Mucosa of rectum (tissue), 2 donors: Measurements from ENCODE around the gene TOPORS.
A peak's percentile ranks its signal among the peaks of the same experiment; 100 is the strongest.
"Not testable (repeated sequence)": the region's sequence is repeated elsewhere in the genome, so short reads cannot be mapped to it uniquely, and the experiment has no call there.

Experiments used
- H3K27ac ChIP-seq, 2 donors: one replicate each; pipeline ENCODE4 v1.7.0; 2013; ENCODE audit warnings: inconsistent platforms in 2 of 2, low read depth in 2 of 2, low read length in 2 of 2
- H3K27me3 ChIP-seq, 2 donors: one replicate each; pipeline ENCODE4 v1.7.0; 2013; ENCODE audit warnings: low read length in 2 of 2; ENCODE audit not compliant: control insufficient read depth in 2 of 2, insufficient read depth in 2 of 2
- H3K36me3 ChIP-seq, 2 donors: one replicate each; pipeline ENCODE4 v1.7.0; 2013; ENCODE audit warnings: low read length in 2 of 2; ENCODE audit not compliant: control insufficient read depth in 2 of 2, insufficient read depth in 2 of 2
- H3K4me1 ChIP-seq, 2 donors: one replicate each; pipeline ENCODE4 v1.7.0; 2013; ENCODE audit warnings: low read length in 2 of 2, mild to moderate bottlenecking in 1 of 2; ENCODE audit not compliant: control insufficient read depth in 2 of 2, insufficient read depth in 2 of 2
- H3K4me3 ChIP-seq, 2 donors: one replicate each; pipeline ENCODE4 v1.7.0; 2013; ENCODE audit warnings: low read length in 2 of 2
- H3K9ac ChIP-seq, 2 donors: one replicate each; pipeline ENCODE4 v1.7.0; 2013; ENCODE audit warnings: low read length in 2 of 2, low read depth in 1 of 2, mild to moderate bottlenecking in 1 of 2
- H3K9me3 ChIP-seq, 2 donors: one replicate each; pipeline ENCODE4 v1.7.0; 2013; ENCODE audit warnings: low read length in 2 of 2; ENCODE audit not compliant: control insufficient read depth in 2 of 2
- donor health status: healthy.
- donor health status: Normal muscosa, but diverticular disease.

The TOPORS gene

GRCh38 chr9:32545884-32546283 lies 6.5 kb downstream of the TOPORS start:
- Histone ChIP-seq H3K27me3 (no peaks in the 10 kb centered on the region), H3K9ac (no peak overlapping the region), H3K27ac (no peak overlapping the region), H3K9me3 (no peaks in the 10 kb centered on the region), H3K4me3 (no peak overlapping the region), H3K4me1 (peaks cover 6% of the 10 kb centered on the region in 2 donors), H3K36me3 (peaks cover 18 to 24% of the 10 kb centered on the region in 2 donors)

GRCh38 chr9:32543047-32543446 lies 9.3 kb downstream of the TOPORS start:
- Histone ChIP-seq H3K9ac (no peak overlapping the region), H3K27me3 (no peaks in the 10 kb centered on the region), H3K4me3 (no peak overlapping the region), H3K36me3 (peaks cover 22 to 24% of the 10 kb centered on the region in 2 donors), H3K4me1 (no peaks in the 10 kb centered on the region), H3K9me3 (no peaks in the 10 kb centered on the region), H3K27ac (no peak overlapping the region)

GRCh38 chr9:32533816-32534215 lies 18.6 kb downstream of the TOPORS start:
- Histone ChIP-seq H3K9ac (no peak overlapping the region), H3K4me3 (no peak overlapping the region), H3K27ac (no peak overlapping the region), H3K9me3 (no peaks in the 10 kb centered on the region), H3K36me3 (peaks cover 0 to 3% of the 10 kb centered on the region in 2 donors), H3K4me1 (no peaks in the 10 kb centered on the region), H3K27me3 (no peaks in the 10 kb centered on the region)

- Histone ChIP-seq H3K4me3 (no peak overlapping the region), H3K36me3 (peaks cover 0 to 3% of the 10 kb centered on the region in 2 donors), H3K4me1 (no peaks in the 10 kb centered on the region), H3K9ac (no peak overlapping the region), H3K27me3 (no peaks in the 10 kb centered on the region), H3K9me3 (no peaks in the 10 kb centered on the region), H3K27ac (no peak overlapping the region)
These were observed 19.1 kb downstream of the TOPORS start for GRCh38 chr9:32533336-32533735.

DNA sequence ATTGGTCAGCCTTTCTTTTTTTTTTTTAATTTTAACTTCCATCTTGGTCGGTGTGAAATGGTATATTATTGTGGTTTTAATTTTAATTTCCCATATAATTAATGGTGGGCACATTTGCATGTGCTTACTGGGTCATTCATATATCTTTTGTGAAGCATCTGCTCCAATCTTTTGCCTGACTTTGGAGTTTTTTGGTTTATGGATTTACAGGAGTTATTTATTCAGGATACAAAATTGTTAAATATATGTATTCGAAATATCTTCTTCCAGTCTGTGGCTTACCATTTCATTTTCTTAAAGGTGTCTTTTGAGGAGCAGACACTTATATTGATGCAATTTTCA lies 25.7 kb downstream of the TOPORS start:
- Histone ChIP-seq H3K27me3 (no peaks in the 10 kb centered on the region), H3K36me3 (no peaks in the 10 kb centered on the region), H3K4me1 (peaks cover 7 to 10% of the 10 kb centered on the region in 2 donors), H3K9me3 (no peaks in the 10 kb centered on the region), H3K27ac (peak overlapping the region; percentile 83 to 87), H3K4me3 (peak overlapping the region; percentile 79 to 98), H3K9ac (peak overlapping the region; percentile 52 to 54)

- peak within 1 kb of the TSS; percentile 52 to 54 for H3K9ac ChIP-seq
- peaks cover 7 to 10% of the 10 kb centered on the region in 2 donors for H3K4me1 ChIP-seq
- H3K4me3 ChIP-seq = peak within 1 kb of the TSS; percentile 79 to 98
- H3K27me3 ChIP-seq = no peaks in the 10 kb centered on the region
- H3K27ac ChIP-seq = peak within 1 kb of the TSS; percentile 83 to 87
- H3K36me3 ChIP-seq = no peaks in the 10 kb centered on the region
- no peaks in the 10 kb centered on the region for H3K9me3 ChIP-seq
These were observed 26.2 kb downstream of the TOPORS start, which contains the start of gene RIGI for GRCh38 chr9:32526041-32526706. Gene RIGI (minus strand): TSS chr9:32526196. CDS start chr9:32526166, 30 bp downstream.

DNA sequence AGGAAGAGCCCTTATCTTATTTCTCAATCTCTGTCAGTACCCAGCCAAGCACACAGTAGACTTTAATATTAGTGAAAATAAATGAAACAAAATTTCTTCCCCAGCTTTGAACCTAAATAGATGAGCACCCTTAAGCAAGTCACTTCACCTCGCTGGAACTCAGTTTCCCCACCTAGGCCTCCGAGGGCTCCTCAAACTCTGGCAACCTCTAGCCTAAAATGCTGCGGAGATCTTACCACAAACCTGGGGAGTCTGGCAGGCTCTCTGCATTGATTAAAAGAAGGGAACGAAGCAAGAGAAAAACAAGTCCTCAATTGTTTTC lies 26.7 kb downstream of the TOPORS start:
- Histone ChIP-seq H3K9ac (peak overlapping the region; percentile 52 to 54), H3K27ac (peak overlapping the region; percentile 83 to 87), H3K4me1 (peaks cover 7 to 10% of the 10 kb centered on the region in 2 donors), H3K27me3 (no peaks in the 10 kb centered on the region), H3K9me3 (no peaks in the 10 kb centered on the region), H3K4me3 (peak overlapping the region; percentile 79 to 98), H3K36me3 (no peaks in the 10 kb centered on the region)

DNA sequence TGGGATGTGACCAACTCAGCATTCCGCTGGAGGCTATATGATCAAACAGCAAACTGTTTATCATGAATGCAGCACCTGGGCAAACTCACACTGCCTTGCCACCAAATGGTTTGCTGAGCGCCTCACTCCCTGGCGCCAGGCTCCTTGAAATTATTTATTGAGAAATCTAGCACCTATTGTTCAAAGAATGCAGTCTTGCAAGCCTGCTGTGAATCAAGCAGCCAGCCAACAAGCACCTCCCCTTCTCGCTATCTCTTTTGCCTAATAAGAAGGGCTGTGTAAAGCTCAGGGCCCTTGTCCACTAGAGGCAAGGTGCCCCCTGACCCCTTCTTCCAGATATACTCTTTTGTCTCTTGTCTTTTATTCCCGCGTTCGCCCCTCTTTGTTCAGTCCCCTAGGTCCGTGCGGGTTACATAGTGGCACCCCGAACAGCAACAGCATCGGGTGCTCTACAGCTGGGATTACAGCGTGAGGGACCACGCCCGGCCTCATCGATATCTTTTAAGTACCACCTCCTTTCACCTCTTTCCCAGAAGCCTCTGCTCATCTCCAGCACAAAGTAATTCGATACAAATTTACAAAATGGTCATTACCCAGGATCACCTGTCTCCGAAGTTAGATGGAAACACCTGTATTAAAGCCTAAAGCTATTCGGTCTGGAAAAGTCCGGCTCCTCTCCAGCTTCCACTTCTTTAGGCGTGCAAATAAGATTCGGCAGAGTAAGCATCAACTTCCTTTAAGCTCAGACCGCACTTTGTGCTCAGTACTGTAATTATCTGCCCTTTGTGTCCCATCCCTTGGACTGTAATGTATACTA lies 27.3 kb downstream of the TOPORS start:
- Histone ChIP-seq H3K4me3 (peak overlapping the region; percentile 79 to 98), H3K27me3 (no peaks in the 10 kb centered on the region), H3K36me3 (no peaks in the 10 kb centered on the region), H3K4me1 (peaks cover 7 to 10% of the 10 kb centered on the region in 2 donors), H3K9me3 (no peaks in the 10 kb centered on the region), H3K27ac (peak overlapping the region; percentile 83 to 87), H3K9ac (peak overlapping the region; percentile 52 to 54)

DNA sequence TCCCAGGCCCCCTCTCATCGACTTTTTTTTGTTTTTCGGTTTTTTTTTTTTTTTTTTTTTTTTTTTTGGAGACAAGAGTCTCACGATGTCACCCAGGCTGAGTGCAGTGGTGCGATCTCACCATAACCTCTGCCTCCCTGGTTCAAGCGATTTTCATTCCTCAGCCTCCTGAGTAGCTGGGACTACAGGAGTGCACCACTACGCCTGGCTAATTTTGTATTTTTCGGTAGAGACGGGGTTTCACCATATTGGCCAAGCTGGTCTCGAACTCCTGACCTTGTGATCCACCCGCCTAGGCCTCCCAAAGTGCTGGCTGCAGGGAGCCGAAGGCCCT lies 27.9 kb downstream of the TOPORS start:
- not testable (repeated sequence) for H3K27ac ChIP-seq, H3K36me3 ChIP-seq, H3K4me1 ChIP-seq, H3K27me3 ChIP-seq, H3K9ac ChIP-seq, H3K9me3 ChIP-seq
- peak overlapping the region in 1 of 2 donors; percentile 98 for H3K4me3 ChIP-seq

- Histone ChIP-seq H3K9me3 (no peaks in the 10 kb centered on the region), H3K9ac (no peak overlapping the region), H3K4me1 (peaks cover 7 to 10% of the 10 kb centered on the region in 2 donors), H3K36me3 (no peaks in the 10 kb centered on the region), H3K27ac (no peak overlapping the region), H3K27me3 (no peaks in the 10 kb centered on the region), H3K4me3 (no peak overlapping the region)
These were observed 28.5 kb downstream of the TOPORS start for GRCh38 chr9:32523910-32524309.
